CD1c-positive myeloid dendritic cell (primary cell): Measurements from ENCODE around the gene VMP1.

ENCODE experiments used
- DNase-seq: peaks from one replicate; pipeline ENCODE4 v3.0.0-alpha.2; 2016; ENCODE audit errors: extremely low spot score

VMP1 gene

DNA sequence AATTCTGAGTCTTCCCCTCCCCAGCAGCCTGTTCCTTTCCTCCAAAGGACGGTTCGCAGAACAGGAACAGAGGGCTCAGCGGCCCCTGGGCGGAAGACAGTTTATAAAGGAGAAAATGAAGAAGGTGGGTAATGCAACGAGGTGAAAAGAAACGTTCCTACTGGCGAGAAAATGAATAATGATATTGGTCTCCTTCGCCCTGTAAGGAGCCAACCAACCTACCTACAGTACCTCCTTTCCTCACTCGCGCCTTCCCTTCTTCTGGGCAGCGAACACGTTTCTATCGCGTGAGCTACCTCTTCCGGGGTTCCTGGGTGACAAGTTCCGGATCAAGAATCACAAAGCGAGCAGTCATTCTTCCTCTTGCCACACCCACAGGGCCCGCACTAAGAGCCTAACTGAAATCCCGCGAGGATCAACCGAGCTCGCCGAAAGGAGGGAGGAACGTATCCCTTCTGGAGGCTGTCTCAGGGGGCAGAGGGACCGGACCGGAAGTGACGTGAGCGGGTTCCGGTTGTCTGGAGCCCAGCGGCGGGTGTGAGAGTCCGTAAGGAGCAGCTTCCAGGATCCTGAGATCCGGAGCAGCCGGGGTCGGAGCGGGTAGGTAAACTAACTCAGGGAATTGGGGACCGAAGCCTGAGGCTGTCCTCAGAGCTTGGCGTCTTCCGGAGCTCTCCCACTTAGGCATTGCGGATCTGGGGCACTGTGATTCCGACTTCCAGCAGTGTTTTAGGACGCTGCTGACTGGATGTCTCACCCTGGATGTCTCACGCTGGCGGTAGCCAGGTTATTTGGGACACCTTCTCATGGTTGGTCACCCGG, at the start of gene VMP1, which contains the start of gene PTRH2:
VMP1 (plus strand) TSS at position 506 of the 822 bp plus-strand sequence. CDS start 23,793 bp downstream, outside the sequence.
PTRH2 (minus strand) TSS at position 282 of the 822 bp plus-strand sequence. CDS start 9,452 bp downstream, outside the sequence.
- DNase-seq = peak; percentile 99

DNA sequence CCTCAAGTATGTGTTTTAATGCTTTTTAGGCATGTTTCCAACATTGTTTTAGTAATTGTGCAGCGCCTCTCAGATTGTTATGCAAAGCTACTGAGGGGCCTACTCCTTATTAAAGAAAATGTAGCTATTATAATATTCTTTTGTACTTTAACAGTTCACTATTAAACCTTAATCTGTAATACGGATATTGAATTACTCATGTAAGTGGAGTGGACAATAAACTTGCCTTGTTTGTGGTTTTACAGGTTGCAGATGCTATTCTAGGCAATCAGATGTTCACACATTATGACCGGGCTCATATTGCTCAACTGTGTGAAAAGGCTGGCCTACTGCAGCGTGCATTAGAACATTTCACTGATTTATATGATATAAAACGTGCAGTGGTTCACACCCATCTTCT, 41.2 kb upstream of the VMP1 start:
- no peak for DNase-seq

DNA sequence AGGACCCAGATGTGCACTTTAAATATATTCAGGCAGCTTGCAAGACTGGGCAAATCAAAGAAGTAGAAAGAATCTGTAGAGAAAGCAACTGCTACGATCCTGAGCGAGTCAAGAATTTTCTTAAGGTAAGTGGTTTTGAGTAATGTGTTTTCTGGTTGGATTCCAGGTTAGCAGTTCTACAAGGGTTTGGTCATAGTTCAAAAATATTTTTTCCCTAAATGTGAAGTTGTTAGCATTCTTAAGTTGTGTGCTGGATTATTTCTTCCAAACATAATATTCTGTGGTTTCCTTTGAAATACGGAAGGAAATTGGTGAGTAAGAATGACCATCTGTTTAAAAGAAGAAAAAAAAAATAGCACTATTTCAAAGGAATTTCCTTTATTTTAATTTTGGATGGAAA, 38.6 kb upstream of the VMP1 start:
- DNase-seq = peak; percentile 55

DNA sequence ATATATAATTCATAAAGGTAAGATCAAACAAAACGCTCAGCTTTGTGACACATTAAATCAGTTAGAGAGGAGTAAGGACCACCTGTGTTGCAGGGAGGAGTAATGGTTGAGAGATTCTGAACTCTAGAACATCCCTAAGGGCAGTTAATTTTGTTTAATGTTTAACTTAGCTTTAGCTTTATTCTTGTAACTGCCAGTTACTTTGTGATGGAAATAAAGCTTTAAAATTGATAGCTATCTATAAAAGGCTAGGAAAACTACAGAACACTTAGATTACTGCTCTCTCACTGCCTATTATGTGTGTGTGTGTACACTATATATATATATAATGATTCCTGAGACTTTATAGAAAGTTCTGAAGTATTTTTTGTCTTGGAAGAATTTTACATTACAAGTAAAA, 38.0 kb upstream of the VMP1 start:
- no peak for DNase-seq

DNA sequence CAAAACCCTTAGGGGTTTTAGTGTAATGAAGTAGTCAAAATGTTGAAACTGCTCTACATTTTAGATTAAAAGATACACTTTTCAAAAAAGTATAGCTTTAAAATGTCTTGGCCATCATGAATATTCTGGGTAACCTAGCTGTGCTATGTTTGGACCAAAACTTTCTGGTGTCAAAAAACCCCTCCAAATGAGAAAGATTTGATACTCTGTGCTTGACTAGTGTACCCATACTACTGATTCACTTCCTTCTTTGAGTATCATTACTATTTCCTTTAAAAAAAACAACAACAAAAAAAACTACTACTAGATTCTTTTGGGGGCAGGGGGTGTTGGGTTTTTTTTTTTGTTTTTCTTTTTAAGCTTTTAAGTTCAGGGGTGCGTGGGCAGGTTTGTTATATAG, 37.5 kb upstream of the VMP1 start:
- no peak for DNase-seq

DNA sequence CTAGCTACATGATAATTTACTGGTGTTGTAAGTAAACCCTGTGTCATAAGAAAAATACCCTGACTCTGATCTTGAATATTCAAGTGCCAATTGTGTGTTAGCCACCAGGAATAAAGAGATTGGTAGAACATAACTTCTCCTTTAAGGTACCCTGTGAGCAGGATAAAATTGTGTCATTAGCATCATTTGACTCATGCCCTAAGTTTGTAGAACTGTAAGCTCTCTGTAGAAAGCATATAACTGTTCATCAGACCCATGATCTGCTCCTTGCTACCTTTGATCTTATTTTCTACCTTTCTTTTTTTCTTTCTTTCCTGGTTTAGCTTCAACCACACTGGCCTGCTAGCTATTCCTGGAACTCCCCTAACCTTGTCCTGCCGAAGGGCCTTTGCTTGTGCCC, 36.1 kb upstream of the VMP1 start:
- DNase-seq = no peak

- DNase-seq = no peak
Measured at GRCh38 chr17:59675231-59675630, 32.2 kb upstream of the VMP1 start.

GRCh38 chr17:59676716-59677115, 30.7 kb upstream of the VMP1 start:
- no peak for DNase-seq

- DNase-seq = no peak
Measured at GRCh38 chr17:59678918-59679317, 28.5 kb upstream of the VMP1 start.

- DNase-seq = no peak
Measured at GRCh38 chr17:59680314-59680713, 27.1 kb upstream of the VMP1 start.

GRCh38 chr17:59683283-59683682, 24.2 kb upstream of the VMP1 start:
- DNase-seq = no peak

GRCh38 chr17:59684967-59685366, 22.5 kb upstream of the VMP1 start:
- DNase-seq = no peak

- no peak for DNase-seq
Measured at GRCh38 chr17:59688008-59688407, 19.4 kb upstream of the VMP1 start.

GRCh38 chr17:59688496-59688895, 19.0 kb upstream of the VMP1 start:
- no peak for DNase-seq

- no peak for DNase-seq
Measured at GRCh38 chr17:59693582-59693981, 13.9 kb upstream of the VMP1 start.

DNA sequence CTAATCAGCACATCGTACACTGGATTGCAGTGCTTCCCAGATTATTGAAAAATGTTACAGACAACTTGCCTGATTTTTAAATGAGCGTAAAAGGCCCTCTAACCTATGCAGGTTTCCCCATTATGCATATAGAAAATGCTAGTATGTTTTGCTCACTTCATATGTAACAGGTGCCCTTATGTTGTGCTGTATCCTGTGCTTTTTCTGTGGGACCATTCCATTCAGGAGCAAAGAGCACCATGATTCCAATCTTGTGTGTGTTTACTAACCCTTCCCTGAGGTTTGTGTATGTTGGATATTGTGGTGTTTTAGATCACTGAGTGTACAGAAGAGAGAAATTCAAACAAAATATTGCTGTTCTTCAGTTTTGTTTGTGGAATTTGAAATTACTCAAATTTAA, 13.1 kb upstream of the VMP1 start:
- no peak for DNase-seq

GRCh38 chr17:59695945-59696681, 11.3 kb upstream of the VMP1 start:
- DNase-seq = no peak

DNA sequence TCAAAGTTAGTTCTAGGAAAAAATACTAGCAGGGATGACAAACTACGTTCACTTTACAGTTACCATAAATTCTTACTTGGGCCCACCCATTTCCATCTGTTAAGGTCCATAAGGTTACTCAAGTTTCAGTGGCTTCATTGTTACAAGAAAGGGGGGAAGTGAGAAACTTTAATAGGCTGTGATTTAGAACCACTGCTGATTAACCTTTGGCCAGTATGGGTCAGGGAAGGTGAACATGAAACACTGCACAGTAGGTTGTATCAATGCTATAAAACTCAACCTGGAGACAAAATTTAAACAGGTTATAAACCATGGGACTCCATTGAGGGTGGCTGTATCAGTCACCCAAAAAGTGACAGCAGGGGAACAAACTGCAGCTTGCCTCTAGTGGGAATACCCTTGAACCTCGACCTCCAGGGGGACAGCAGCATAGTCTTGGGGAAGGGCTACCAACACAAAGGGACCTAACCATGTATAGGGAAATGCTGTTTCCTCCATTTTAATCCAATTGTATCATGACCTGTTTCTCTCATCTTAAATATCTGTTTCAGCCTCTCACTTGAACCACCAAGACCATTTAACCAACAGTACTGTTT, 10.7 kb upstream of the VMP1 start:
- DNase-seq = no peak

DNA sequence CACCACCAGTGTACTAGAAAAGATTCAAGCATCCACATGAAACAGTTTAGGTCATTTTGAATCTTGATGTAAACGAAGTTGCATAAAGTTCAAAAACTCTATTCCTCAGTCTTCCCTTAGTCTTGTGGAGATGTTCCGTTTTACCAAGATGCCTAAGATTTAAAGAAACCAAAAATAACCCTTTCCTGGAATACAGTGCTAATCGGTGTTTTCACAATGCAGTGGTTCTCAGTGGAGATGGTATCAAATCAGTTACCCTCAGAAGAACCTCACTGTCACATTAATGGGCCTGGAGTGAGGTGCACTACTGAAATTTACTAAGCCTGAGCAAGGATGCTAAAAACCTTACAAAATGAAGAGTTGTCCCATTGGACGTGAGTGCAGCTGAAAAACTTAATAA, 9.3 kb upstream of the VMP1 start:
- no peak for DNase-seq

GRCh38 chr17:59699218-59699617, 8.2 kb upstream of the VMP1 start:
- no peak for DNase-seq

DNA sequence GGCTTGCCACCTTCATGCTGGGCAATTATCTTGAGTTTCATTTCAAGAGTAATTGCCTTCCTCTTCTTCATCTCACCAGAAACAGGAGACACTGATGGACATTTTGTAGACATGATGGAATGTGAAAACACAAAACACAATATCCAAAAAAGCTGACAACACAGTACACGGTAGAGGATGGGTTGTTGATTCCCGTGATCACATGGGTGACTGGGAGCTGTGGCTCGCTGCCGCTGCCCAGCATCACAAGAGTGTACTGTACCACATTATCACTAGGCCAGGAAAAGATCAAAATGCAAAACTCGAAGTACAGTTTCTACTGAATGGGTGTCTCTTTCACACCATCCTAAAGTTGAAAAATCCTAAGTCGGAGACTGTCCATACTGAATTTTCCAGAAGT, 7.7 kb upstream of the VMP1 start:
- DNase-seq = no peak

GRCh38 chr17:59702304-59702703, 5.2 kb upstream of the VMP1 start:
- DNase-seq = no peak

- peak; percentile 39 for DNase-seq
Measured at GRCh38 chr17:59707971-59708430, 547 bp downstream of the VMP1 start.
